ENCODE data around the gene ACER3.

DNA sequence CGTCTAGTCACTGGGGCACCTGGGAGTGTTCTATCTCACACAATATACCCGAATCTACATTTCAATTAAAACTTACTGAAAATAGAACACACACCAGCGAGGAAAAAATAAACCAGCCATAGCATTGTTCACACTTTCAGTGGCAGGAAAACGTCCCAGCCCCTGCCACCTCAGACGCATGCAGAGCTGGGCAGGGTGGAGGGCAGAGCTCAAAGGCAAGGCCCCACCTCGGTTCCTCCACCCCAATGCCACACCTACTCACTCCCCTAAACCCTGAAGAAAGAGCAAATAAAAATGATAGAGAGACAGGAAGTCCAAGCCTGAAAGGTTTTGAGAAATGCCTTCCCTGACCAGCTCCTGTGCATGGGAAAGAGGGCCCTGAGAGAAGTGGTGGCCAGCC, 188.3 kb downstream of the ACER3 start:
- TF ChIP-seq, protein P1, sequence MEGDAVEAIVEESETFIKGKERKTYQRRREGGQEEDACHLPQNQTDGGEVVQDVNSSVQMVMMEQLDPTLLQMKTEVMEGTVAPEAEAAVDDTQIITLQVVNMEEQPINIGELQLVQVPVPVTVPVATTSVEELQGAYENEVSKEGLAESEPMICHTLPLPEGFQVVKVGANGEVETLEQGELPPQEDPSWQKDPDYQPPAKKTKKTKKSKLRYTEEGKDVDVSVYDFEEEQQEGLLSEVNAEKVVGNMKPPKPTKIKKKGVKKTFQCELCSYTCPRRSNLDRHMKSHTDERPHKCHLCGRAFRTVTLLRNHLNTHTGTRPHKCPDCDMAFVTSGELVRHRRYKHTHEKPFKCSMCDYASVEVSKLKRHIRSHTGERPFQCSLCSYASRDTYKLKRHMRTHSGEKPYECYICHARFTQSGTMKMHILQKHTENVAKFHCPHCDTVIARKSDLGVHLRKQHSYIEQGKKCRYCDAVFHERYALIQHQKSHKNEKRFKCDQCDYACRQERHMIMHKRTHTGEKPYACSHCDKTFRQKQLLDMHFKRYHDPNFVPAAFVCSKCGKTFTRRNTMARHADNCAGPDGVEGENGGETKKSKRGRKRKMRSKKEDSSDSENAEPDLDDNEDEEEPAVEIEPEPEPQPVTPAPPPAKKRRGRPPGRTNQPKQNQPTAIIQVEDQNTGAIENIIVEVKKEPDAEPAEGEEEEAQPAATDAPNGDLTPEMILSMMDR (IDR thresholded peaks at IDR 0.05 in 4 of 5, conservative IDR thresholded peaks at IDR 0.05 in 1 of 5), result no peak
- TF ChIP-seq POLR2A (IDR thresholded peaks at IDR 0.05), result no peak
